GM19468 (cell line): ENCODE data around the gene MGA.

ENCODE experiments used
- ATAC-seq: cut with Tn5 transposase; IDR thresholded peaks from one replicate; pipeline ENCODE4 v1.9.1; 2021; ENCODE audit warnings: mild to moderate bottlenecking, moderate library complexity, moderate number of reproducible peaks; ENCODE audit not compliant: unreplicated experiment; ENCODE audit errors: extremely low read depth

The MGA gene

DNA sequence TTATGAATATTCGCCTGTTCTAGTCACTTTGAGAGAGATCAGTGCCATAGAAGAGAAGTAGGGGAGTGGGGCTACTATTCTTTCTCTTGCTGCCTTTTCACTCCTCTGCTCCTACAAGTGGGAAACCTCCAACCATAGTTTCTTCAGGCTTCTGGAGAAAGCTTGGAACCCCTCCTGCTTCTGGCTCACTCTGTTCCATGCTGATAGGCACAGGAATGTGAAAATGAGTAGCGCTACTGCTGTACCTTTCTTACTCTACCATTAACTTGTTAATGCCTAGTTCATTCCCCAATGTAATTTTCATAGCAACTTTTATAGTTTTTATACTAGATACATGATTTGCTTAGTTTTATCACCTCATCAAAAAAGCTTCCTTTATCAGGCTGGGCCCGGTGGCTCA is 141.0 kb downstream of the MGA start:
- no peak for ATAC-seq

DNA sequence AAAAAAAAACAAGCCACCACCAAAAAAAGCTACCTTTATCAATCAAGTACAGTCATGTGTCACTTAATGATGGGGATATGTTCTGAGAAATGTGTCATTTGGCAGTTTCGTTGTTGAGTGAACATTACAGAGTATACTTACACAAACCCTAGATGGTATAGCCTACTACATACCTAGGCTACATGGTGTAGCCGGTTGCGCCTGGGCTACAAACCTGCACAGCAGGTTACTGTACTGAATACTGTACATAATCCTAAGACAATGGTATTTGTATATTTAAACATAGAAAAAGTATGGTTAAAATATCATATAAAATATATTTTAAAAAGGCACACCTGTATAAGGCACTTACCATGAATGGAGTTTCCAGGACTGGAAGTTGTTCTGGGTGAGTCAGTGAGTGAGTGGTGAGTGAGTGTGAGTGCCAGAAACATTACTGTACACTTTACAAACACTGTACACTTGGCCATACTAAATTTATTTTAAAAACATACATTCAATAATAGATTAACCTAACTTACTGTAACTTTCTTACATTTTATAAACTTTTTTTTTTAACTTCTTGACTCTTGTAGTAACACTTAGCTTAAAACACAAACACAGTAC is 141.7 kb downstream of the MGA start:
- no peak for ATAC-seq

DNA sequence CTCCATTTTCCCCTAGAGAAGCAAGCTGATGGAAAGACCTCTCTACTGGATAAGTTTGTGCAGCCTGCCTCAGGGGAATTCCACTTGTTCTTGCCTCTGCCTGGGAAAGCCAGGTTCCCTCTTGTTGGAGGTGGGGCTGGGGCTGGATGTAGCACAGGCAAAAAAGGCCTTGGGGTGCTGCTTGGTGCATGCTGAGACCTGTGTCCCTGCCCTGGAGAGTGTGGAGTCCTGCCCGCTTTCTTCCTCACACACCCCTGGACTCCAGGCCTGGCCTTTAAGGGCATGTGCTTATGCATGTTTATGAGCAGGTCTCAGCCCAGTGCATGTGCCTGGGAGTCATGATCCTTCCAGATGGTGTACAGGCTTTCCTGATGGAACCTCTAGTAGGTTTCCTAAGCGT is 144.2 kb downstream of the MGA start:
- no peak for ATAC-seq

DNA sequence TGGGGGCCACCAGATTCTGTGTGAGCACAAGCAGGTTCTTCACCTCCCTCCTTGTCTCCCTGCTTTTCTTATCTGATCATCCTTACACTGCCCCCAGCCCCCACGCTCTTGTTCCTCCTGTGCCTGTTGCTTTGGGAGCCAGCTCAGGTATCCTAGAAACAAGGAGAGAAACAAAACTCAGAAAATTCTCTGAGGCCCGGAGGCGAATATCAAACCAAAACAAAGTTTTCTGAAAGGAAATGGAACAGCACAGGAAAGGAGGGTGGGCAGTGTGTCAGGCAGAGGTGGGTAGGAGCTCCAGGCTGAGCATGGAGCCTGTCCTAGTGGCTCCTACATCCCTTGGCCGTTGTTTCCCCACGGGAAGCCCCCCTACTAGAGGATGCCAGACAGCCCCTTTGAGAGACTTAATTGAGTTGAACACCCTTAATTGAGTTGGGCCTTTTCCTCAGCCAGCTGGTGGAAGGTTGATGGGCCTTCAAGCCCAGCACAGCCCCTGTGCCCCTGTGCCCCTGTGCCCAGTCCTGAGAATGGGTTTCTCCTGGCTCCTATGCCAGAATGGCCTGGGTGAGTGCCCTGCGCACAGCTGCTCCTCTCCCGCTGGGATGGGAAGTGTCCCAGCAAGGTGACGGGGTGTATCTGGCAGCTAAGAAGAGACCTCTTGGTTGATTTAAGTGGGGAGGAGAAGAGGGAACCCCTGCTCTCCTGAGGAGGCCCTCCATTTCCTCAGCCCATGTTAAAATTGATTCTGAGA is 144.9 kb downstream of the MGA start:
- no peak for ATAC-seq

DNA sequence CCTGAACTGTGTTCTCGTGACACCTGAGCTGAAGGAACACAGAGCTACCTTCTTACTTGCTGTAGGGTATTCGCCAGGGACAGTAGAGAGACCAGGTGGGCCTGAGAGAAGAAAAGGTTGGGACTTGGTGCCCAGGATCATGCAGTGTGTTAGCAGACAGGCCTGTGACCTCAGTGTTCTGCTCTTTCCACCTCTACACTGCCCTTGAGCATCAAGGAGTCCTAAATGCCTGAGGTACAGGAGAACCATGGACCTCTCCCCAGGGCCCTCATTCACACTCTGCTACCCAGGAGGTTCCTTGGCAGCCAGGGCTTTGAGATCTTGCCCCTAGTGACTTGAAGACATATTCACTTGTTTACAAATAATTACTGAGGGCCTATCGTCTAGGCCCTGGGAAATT is 145.5 kb downstream of the MGA start:
- no peak for ATAC-seq

DNA sequence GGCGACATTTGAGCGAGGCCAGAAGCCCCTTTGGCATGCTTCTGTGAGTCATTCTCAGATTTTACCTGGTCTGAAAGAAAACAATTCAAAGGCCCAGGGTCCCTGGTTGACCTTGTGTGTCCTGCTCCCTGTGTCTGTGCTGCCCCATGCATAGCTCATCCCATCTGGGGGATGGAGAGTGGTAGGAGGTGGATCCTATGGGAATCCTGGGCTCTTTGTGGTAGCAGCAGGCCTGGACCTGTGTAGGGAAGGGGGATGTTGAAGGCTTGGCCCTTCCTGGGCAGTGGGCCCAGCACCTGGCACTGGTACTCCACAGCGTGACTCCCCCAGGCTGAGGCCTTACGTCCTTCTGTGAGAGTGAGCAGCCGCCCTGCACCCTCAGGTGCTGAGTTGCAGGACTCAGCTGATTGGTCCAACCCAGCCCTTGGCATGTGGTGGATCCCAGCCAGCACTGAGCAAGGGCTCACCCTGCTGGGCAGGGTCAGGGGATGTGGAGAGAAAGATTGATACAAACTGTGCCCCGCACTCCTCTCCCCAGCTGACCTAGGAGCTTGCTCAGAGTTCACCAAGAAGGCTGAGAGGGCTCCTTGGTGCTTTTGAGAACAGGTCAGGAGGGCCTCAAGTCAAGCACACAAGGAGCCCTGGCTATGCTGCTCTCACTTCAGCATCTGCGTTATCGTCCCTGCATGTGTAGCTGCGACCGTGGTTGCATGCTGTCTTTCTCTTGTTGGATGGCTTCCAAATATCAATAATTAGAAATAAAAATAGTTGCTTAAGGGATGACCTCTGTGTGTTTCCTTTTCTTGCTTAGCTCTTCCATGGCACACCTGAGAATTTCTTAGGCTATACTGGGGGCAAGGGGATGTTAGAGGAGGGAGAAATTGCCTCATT is 146.3 kb downstream of the MGA start:
- ATAC-seq: no peak

DNA sequence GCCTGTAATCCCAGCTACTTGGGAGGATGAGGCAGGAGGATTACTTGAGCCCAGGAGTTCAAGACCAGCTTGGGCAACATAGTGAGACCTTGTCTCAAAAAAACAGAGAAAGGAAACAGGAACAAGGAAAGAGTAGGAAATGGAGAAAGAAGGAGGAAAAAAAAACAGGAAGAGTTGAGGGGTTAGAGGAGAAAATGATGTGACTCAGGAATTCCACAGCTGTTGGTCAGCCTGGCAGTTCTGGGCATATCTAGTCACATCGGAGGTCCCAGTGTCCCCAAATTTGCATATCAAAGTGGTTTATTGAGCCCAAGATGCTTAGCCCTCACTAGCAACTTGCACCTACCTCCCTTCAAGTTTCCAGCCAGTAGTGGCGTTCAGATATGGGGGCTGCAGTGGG is 148.9 kb downstream of the MGA start:
- no peak for ATAC-seq

DNA sequence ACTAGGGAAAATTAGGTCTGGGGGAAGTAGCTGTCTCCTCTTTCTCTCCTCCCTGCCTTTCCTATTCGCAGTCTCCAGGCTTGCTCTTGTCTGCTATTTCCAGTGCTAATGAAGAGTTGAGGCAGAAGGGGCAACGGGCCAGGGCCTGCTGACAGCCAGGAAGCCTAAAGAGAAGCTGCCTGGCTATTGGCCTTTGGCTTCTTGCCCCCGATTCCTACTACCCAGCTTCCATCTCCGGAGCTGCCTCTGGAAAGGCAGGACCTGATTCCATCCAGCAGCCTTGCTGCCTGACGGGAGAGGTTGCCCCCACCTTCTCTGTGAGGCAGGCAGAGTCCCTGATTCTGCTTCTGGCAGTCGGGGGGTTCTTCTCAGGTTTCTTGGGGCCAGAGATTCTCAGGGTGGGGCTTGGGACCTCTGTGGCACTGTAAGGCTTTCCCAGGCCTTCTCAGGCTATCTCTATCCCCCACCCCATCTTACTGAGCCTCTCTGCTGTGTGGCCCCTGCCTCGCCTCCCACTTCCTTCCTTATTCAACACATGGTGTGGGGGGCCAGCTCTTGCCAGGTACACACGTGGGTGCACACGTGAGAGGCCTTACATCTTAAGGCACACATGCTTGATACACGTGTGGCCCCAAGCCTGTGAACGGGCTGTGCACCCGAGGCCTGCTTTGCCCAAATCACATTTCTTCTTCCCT is 149.5 kb downstream of the MGA start:
- no peak for ATAC-seq

DNA sequence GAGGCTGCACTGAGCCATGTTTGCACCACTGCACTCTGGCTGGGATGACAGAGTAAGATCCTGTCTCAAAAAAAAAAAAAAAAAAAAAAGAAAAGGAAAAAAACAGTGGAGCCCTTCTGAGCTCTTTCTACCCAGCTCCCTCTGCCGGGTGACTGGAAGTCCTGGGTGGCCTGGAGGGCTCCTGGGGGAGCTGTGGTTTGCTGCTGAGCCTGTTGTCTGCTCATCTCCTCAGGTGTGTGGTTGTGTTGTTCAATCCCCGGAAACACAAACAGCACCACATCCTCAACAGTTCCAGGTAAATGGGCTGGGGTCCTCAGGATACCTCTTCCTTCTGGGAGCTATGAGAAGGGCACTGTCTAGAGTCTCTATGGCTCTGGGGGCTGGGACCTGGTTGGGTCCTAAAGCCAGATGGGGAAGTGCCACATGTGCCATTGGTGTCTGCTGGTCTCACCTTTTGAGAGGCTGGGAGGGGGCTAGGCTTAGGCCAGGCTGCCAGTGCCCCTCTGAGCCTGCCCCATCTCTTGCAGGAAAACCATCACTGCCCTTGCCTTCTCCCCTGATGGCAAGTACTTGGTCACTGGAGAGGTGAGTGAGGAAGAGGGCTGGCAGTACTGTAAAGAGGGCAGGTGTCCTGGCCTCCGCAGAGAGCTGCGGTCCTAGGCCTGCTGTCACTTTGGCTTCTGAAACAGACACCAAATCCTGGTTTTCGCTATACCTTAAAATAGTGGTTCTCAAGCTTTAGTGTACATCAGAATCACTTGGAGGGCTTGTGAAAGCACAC is 150.6 kb downstream of the MGA start:
- no peak for ATAC-seq

DNA sequence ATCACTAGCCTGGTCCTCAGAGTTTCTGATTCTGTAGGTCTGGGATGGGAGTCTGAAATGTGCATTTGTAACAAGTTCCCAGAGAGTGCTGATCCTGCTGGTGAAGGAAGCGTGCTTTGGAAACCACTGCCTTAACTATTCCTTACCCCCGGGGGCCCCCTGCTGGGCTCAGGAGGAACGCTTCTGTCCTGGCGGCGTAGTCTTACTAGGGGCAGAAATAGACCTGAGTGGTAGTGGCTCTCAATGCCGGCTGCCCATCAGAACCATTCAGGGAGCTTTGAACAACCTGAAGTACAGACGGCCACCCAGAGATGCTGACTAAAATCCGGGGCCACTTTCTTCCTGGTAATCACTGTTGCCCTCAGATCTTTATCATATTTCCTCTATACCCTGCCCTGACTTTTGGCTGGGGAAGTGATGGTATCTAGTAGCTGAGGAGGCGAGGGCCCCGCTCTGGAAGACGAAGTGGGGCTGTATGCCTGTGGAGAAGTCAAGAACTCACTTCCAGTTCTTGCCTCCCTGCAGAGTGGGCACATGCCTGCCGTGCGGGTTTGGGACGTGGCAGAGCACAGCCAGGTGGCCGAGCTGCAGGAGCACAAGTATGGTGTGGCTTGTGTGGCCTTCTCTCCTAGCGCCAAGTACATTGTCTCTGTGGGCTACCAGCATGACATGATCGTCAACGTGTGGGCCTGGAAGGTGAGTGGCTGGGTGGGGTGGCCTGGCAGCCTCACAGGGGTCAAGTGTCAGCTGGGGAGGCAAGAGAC is 151.4 kb downstream of the MGA start:
- ATAC-seq: no peak

DNA sequence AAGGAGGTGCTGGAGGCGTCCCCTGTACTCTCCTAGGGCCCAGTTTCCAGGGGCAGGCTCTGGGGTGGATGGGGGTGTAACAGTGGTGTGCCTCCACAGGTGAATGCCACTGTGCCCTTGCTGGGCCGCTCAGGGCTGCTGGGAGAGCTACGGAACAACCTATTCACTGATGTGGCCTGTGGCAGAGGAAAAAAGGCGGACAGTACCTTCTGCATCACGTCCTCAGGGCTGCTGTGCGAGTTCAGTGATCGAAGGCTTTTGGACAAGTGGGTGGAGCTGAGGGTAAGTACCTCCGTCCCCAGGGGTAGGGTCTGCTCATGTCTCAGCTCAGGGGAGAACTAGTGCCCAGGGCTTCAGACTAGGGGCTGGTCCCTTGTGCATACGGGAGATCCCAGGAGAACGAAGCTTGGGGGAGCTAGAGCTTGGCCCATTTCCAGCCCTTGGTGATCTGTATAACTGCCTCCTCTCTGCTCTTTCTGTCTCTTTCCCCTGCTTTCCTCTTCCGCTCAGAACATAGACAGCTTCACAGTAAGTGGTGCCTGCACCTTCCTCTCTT is 152.7 kb downstream of the MGA start:
- ATAC-seq: no peak

DNA sequence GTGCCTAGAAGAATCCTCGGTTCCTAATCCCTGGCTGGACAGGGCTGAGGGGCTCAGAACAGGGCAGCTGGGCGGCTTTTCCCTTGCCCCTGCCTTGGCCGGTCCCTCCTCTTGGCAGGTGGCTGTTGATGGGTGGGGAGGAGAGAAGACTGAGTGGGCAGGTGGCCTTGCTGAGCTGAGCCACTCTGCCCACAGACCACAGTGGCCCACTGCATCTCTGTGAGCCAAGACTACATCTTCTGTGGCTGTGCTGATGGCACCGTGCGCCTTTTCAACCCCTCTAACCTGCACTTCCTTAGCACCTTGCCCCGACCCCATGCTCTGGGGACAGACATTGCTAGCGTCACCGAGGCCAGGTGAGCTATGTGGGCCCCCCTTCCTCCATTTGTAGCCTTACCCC is 153.2 kb downstream of the MGA start:
- ATAC-seq: no peak

DNA sequence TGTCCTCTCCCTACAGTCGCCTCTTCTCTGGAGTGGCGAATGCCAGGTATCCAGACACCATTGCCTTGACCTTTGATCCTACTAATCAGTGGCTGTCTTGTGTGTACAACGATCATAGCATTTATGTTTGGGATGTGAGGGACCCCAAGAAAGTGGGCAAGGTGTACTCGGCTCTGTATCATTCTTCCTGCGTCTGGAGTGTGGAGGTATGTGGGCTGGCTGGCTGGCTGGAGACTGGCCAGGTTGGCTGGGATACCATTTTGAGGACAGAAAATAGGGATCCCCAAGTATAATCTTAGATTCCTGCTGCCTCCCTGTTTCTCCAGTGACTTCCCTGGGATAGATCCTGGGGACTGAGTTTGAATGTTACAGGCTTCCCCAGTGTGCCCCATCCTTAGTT is 154.3 kb downstream of the MGA start:
- no peak for ATAC-seq

DNA sequence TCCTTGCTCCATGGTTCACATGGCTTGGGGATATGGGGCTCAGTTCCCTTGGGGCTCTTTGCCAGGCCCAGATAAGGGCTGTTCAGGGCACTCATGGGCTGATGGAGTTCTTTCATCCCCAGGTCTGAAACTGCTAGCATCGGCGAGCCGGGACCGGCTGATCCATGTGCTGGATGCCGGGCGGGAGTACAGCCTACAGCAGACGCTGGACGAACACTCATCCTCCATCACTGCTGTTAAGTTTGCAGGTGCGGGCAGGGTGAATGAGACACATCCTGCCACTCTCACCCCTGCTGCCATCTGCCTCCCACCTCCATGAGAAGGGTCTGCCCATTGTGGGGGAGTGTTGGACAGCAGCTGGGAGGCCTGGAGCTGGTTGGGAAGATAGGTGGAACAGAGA is 156.6 kb downstream of the MGA start:
- ATAC-seq: no peak

DNA sequence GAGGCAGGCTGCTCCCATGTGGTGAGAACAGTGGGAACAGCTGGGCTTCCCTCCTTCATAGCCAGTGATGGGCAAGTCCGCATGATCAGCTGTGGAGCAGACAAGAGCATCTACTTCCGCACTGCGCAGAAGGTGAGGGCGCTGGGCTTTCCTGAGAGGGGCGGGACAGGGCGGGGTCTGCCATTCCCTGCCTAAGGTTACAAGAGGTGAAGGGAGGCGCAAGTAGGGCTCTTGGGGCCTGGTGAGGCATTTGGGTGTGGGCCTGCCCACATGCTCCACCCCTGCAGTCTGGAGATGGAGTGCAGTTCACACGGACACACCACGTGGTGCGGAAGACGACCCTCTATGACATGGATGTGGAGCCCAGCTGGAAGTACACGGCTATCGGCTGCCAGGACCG is 157.1 kb downstream of the MGA start:
- no peak for ATAC-seq

DNA sequence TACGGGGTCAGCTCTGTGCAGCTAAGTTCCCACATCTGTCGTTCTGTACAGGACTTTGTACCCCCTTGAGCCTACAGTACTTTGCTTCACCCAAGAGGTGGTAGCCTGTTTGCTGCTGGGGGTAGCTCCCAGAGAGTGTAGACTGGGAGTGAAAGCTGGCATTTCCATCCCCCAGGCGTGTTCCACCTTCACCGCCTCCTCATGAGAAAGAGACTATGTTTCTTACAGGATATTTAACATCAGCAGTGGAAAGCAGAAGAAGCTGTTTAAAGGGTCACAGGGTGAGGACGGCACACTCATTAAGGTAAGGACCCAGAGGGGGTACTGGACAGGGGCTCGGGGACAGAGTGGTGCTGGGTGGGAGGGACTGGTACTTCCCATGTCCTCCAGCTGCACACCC is 157.6 kb downstream of the MGA start:
- no peak for ATAC-seq

DNA sequence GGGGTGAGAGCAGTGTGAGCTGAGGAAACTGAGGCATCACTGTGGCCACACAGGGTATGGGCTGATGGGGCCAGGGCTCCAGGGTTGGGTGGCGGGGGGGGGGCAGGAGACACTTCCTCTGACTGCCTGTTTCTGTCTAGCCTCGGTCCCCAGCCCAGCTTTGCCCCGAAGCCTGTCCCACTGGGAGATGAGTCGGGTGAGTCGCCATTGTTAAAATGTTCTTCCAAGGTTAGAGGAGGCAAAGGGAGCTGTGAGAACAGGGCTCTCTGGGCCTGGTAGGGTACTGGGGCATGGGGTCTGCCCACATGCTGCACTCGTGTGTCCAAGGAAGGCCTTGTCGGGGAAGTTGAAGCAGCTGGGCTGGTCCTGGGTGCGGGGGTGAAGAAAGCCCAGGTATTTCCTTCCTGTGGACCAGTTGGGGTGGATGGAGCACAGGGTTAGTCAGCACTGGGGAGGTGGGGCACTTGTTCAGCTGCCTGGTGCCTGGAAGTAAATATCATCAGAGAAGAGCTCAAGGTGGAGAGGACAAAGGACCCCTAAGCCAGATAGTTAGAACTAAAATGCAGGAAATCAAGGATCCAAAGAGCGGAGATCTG is 159.3 kb downstream of the MGA start:
- no peak for ATAC-seq

DNA sequence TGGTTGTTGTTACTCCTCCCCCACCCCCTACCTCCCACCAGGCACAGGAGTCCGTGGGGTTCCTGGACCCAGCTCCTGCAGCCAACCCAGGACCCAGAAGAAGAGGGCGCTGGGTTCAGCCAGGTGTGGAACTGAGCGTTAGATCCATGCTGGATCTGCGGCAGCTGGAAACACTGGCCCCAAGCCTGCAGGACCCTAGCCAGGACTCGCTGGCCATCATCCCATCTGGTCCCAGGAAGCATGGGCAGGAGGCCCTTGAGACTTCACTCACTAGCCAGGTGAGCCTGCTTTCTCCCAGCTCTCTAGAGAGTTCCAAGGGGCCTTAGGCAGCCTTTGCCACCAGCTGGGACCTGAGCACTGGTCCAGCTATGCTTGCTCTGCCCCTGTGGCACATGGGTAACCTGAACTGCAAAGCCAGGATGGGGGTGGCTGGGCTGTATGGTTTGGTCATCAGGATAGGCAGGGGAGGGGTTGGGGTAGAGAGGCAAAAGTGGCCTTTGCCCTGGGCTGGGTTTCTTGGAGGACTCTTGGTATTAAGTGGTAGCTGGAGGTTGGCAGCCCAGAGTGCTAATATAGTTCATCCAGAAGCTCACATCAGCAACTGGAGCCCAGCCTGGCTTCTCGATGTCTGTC is 160.7 kb downstream of the MGA start:
- ATAC-seq: no peak
